ENCODE results near the gene ZNF569.

ZNF569 gene

DNA sequence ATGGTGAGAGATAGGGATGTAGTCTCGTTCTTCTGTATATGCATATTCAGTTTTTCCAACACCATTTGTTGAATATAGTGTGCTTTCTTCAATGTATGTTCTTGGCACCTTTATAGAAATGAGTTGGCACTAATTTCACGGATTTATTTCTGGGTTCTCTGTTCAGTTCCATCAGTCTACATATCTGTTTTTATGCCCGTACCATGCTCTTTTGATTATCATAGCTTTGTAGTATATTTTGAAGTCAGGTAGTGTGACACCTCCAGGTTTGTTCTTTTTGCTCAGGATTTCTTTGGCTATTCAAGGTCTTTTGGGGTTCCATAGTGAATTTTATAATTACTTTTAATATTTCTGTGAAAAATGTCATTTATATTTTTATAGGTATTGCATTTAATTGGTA is 25.0 kb upstream of the ZNF569 start:
- TF ChIP-seq, protein P1, sequence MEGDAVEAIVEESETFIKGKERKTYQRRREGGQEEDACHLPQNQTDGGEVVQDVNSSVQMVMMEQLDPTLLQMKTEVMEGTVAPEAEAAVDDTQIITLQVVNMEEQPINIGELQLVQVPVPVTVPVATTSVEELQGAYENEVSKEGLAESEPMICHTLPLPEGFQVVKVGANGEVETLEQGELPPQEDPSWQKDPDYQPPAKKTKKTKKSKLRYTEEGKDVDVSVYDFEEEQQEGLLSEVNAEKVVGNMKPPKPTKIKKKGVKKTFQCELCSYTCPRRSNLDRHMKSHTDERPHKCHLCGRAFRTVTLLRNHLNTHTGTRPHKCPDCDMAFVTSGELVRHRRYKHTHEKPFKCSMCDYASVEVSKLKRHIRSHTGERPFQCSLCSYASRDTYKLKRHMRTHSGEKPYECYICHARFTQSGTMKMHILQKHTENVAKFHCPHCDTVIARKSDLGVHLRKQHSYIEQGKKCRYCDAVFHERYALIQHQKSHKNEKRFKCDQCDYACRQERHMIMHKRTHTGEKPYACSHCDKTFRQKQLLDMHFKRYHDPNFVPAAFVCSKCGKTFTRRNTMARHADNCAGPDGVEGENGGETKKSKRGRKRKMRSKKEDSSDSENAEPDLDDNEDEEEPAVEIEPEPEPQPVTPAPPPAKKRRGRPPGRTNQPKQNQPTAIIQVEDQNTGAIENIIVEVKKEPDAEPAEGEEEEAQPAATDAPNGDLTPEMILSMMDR (conservative IDR thresholded peaks at IDR 0.05) = no peak
- H3K27ac ChIP-seq = no peak overlapping the region

DNA sequence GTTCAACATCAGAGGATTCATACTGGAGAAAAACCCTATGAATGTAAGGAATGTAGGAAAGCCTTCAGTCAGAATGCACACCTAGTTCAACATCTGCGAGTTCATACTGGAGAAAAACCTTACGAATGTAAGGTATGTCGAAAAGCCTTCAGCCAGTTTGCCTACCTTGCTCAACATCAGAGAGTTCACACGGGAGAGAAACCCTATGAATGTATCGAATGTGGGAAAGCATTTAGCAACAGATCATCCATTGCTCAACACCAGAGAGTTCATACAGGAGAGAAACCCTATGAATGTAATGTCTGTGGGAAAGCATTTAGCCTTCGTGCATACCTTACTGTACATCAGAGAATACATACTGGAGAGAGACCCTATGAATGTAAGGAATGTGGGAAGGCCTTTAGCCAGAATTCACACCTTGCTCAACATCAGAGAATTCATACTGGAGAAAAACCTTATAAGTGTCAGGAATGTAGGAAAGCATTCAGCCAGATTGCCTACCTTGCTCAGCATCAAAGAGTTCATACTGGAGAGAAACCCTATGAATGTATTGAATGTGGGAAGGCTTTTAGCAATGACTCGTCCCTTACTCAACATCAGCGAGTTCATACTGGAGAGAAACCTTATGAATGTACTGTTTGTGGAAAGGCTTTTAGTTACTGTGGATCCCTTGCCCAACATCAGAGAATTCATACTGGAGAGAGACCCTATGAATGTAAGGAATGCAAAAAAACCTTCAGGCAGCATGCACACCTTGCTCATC is 17.3 kb upstream of the ZNF569 start:
- no peak overlapping the region for H3K27ac ChIP-seq
- TF ChIP-seq, protein P1 (conservative IDR thresholded peaks at IDR 0.05) = no peak

DNA sequence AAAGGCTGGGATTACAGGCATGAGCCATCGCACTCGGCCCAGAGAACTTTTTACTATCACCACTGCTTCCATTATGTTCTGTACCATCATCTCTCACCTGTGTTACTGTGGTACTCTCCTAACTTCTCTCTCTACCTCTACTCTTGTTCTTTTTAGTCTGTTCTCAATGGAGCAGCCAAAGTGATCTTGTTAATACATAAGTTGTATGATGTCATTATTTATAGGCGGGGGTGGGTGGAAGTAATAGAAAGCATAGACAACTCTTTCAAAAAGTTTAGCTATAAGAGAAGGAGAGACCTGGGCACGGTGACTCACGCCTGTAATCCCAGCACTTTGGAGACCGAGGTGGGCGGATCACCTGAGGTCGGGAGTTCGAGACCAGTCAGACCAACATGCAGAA is 4.9 kb upstream of the ZNF569 start:
- H3K27ac ChIP-seq = no peak overlapping the region
- TF ChIP-seq, protein P1 (conservative IDR thresholded peaks at IDR 0.05) = no peak

DNA sequence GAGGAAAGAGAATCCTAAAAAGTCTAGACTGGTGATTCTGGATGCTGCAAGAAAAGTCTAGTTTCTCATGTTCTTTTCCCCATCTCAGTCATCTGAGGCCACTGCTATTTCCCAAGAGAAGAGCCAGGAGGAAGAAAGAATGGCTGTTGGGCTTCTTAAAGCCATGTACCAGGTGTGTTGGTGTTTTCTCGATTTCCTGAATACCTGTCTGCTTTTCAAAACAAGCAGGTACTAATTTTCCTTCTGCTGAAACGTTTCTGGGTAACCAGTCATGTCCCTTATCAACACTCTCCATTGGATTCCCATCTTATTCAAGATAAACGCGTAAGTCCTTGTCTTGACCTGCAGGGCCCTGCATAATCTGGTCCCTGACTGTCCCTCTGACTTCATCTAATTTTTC is 3.0 kb upstream of the ZNF569 start:
- TF ChIP-seq, protein P1 (conservative IDR thresholded peaks at IDR 0.05) = no peak

DNA sequence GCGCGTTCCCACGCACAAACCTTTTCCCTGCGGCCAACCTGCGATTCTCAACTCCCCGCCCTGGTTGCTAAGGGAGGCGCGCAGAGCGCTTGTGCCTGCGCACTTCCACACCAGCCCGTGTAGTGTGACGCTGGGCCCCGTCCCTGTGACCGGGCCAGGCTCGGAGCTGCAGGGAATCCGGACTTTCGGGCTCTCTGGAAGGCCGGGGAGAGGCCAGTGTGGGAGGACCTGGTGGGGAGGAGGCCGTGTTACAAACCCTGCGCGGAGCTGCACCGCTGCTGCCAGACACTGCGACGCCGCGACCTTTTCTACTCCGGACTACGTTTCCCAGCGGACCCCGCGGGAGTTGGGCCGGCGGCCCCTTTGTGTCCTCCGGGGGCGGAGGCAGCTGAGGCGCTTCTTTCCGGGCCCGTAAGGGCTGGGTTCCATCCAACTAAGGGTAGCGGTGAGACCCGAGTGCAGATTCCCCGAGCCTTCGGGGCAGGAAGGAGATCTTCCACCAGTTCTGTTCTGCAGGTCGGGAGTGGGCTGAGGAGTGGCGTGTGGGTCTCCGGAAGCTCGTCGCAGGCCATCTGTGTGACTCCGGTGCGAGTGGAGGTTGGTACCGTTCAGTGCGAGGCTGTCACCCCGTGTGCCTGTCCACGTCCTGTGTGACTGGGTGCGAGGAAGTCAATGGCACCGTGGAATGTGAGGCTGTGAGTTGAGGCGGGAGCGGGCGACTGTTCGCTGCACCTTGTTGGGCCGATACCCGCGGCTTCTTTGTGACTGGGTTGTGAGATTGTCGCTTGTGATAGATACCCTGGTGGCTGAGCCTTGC is 1.9 kb upstream of the ZNF569 start, which contains the start of gene ZNF570:
ZNF570 (plus strand) TSS at position 396 of the 817 bp plus-strand sequence. CDS start 999 bp downstream, outside the sequence.
- peak within 1 kb of the TSS; percentile 87 for H3K27ac ChIP-seq
- TF ChIP-seq, protein P1 (conservative IDR thresholded peaks at IDR 0.05) = no peak; the same call in 1 of the 2 replicates

More for the DNA sequence above, 3.0 kb upstream of the ZNF569 start:
- H3K27ac ChIP-seq = peak overlapping the region; percentile 87

DNA sequence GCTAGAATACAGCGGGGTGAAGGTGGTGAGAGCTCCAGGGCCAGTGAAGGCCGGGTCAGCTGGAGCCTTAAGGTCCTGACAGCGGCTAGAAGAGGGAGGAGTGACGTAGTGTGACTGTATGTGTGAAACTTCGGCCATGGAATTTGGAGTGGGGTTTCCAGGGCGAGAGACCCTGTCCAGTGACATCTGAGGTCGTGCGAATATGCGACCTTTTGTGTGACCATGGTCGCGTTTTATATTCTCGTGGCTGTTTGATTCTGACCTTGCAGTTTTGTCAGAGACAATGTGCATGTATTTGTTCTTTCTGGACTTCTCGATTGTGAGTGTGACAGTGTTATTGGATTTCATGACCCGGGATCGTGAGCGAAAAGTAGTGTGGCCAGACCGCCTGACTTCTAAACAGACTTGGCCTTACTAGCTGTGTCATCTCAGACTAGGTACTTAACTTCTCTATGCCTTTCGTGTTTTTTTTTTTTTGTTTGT is 405 bp upstream of the ZNF569 start:
- TF ChIP-seq, protein P1 (conservative IDR thresholded peaks at IDR 0.05) = no peak
- H3K27ac ChIP-seq = peak overlapping the region; percentile 87

DNA sequence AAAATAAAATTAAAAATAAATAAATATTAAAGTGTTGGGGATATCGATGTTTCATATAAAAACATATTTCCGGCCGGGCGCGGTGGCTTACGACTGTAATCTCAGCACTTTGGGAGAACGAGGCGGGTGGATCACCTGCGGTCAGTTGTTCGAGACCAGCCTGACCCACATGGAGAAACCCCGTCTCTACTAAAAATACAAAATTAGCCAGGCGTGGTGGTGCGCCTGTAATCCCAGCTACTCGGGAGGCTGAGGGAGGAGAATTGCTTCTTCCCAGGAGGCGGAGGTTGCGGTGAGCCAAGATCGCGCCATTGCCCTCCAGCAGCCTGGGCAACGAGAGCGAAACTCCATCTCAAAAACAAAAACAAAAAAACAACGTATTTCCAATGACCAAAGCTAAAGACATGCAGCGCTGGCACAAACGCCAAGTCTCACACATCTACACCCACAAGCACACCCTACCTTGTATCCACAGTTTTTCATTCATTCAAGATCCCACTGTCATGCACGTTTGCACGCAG is 907 bp downstream of the ZNF569 start:
- H3K27ac ChIP-seq = peak overlapping the region; percentile 87
- TF ChIP-seq, protein P1 (conservative IDR thresholded peaks at IDR 0.05) = no peak

Measured in VCaP (cell line).